Measurements from ENCODE around the gene FUT8. TPM values are rescaled to one million over a fixed set of nuclear protein-coding genes. Genes with fewer than 3 reads are reported as not detected.
A peak's percentile ranks its signal among the peaks of the same experiment; 100 is the strongest.

Gene FUT8
- total and polyA plus RNA-seq, 4 donors, result 53.5 to 198 (median 66.0) TPM

DNA sequence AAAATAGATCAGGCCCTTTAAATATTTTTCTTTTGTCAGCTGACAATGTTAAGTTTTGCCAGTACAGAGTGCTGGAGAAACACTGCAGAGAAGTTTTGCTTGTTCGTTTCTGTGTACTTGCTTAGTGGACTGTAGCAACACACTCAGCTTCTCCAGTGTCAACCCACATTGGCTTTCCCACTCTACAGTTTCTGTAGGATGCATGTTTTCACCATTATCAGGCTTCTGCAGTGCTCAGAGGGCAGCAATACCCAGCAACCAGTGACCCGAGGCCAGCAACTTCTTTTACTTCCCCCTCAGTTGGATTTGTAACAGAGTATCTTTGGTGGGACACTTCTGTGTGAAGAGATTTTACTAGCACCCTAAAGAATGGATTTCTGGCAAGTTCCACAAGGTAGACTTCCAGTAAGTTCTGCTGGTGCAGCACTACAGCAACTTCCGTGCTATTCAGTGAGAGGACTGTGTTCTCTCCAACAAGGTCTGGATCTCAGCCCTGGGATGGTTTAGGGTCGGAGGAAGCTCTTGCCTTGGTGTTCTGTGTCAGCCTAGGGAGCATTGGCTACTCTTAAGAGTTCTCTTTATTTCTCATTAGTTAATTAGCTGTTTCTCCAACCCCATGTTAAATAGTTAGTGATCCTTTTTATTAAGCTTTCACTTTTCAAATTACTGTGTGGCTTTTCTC is 70.4 kb downstream of the FUT8 start:
- WGBS (ENCODE audit: insufficient coverage), result 33% methylated on average over 1 of the region's 4 CpGs
- Histone ChIP-seq H3K9me3 (ENCODE audit: control insufficient read depth, insufficient read depth, low read length) (no peaks in the 10 kb centered on the region), H3K27ac (ENCODE audit: low read depth, low read length) (no peak overlapping the region), H3K36me3 (ENCODE audit: control insufficient read depth, insufficient read depth, low read length) (no peaks in the 10 kb centered on the region), H3K4me3 (ENCODE audit: low read depth, low read length) (no peak overlapping the region), H3K4me1 (ENCODE audit: control insufficient read depth, insufficient read depth, low read length) (no peaks in the 10 kb centered on the region), H3K27me3 (ENCODE audit: control insufficient read depth, insufficient read depth, low read length) (no peaks in the 10 kb centered on the region)
- DNase-seq (ENCODE audit: low read depth in 4 of 6, low spot score in 6 of 6), result no peak

DNA sequence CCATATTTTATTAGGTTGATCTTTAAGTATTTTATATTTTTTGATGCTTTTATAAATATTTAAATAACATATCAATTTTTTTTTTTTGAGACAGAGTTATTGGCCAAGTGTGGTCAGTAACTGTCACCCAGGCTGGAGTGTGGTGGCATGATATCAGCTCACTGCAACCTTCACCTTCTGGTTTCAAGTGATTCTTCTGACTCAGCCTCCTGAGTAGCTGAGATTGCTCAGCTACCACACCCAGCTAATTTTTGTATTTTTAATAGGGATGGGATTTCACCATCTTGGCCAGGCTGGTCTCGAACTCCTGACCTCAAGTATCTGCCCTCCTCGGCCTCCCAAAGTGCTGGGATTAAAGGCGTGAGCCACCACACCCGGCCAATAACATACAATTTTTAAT is 71.1 kb downstream of the FUT8 start:
- no peaks in the 10 kb centered on the region for H3K9me3 ChIP-seq (ENCODE audit: control insufficient read depth, insufficient read depth, low read length)
- no peaks in the 10 kb centered on the region for H3K36me3 ChIP-seq (ENCODE audit: control insufficient read depth, insufficient read depth, low read length)
- H3K27me3 ChIP-seq (ENCODE audit: control insufficient read depth, insufficient read depth, low read length), result no peaks in the 10 kb centered on the region
- no peak overlapping the region for H3K4me3 ChIP-seq (ENCODE audit: low read depth, low read length)
- WGBS (ENCODE audit: insufficient coverage), result no CpG with 5 or more reads among the region's 4 CpGs
- no peaks in the 10 kb centered on the region for H3K4me1 ChIP-seq (ENCODE audit: control insufficient read depth, insufficient read depth, low read length)
- no peak for DNase-seq (ENCODE audit: low read depth in 4 of 6, low spot score in 6 of 6)
- no peak overlapping the region for H3K27ac ChIP-seq (ENCODE audit: low read depth, low read length)

DNA sequence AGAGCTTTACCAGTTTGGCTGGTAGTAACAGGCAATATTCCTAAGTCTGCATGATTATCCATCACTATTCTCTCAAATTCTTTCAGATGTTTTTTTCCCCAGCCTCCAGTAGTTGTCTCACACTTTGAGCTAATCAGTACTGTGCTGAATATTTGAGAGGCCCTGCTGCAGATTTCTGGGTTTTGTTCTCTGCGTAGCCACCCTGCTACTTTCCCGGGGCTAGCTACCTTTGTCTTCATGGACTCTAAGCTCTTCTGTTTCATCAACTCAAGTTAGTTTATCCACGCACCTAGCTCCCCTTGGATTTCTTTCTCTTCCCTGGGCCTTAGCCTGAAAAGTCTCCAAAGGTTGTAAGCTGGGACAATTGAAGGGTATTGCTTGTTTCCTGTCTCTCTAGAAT is 73.0 kb downstream of the FUT8 start:
- Histone ChIP-seq H3K36me3 (ENCODE audit: control insufficient read depth, insufficient read depth, low read length) (no peaks in the 10 kb centered on the region), H3K4me1 (ENCODE audit: control insufficient read depth, insufficient read depth, low read length) (no peaks in the 10 kb centered on the region), H3K27ac (ENCODE audit: low read depth, low read length) (no peak overlapping the region), H3K4me3 (ENCODE audit: low read depth, low read length) (no peak overlapping the region), H3K27me3 (ENCODE audit: control insufficient read depth, insufficient read depth, low read length) (no peaks in the 10 kb centered on the region), H3K9me3 (ENCODE audit: control insufficient read depth, insufficient read depth, low read length) (no peaks in the 10 kb centered on the region)
- 30% methylated on average over 2 of the region's 3 CpGs for WGBS (ENCODE audit: insufficient coverage)
- no peak for DNase-seq (ENCODE audit: low read depth in 4 of 6, low spot score in 6 of 6)

DNA sequence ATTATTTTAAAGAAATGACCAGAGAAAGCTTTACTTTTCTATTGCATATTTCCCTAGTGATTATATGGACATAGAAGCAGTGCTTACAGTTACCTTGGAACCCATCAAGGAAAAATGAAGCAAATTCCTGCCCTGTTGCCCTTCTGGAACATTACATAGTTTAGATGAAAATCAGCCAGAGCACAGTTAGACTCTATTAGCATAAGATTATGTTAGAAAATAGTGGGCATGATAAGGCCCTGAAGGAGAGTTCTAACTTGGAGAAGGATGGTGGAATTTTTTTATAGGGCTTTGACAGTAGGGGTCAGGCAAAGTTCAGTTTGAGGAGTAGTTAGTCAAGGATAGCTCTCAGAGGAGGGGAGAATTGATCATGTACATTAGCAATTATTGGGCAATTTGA is 74.3 kb downstream of the FUT8 start:
- Histone ChIP-seq H3K27ac (ENCODE audit: low read depth, low read length) (no peak overlapping the region), H3K4me3 (ENCODE audit: low read depth, low read length) (no peak overlapping the region), H3K36me3 (ENCODE audit: control insufficient read depth, insufficient read depth, low read length) (no peaks in the 10 kb centered on the region), H3K27me3 (ENCODE audit: control insufficient read depth, insufficient read depth, low read length) (no peaks in the 10 kb centered on the region), H3K9me3 (ENCODE audit: control insufficient read depth, insufficient read depth, low read length) (no peaks in the 10 kb centered on the region), H3K4me1 (ENCODE audit: control insufficient read depth, insufficient read depth, low read length) (no peaks in the 10 kb centered on the region)
- no peak for DNase-seq (ENCODE audit: low read depth in 4 of 6, low spot score in 6 of 6)

DNA sequence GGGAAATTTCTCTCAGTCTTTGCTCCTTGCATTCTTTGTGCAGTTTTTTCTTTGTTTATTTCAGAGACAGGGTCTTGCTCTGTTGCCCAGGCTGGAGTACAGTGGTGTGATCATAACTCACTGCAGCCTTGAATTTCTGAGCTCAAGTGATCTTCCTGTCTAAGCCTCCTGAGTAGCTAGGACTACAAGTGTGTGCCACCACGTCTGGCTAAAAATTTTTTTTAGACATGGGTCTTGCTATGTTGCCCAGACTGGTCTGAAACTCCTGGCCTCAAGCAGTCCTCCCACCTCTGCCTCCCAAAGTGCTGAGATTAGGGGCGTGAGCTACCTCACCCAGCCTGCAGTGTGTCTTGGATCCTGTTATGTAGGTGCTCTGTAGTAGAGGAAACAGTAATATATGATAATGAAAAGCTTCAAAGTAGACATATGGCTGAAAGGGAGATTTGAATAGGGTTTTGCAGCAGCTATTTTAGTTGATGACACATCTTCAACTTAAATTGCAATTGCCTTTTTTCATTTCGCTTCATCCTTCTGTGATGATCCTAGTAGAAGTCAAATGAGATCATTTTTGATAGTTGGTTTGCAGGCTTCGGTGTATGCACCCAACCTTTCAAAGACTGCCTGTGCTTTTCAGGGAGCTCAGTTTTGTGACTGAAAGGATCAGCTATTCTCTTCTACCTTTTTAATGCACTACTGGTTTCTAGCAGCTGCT is 75.4 kb downstream of the FUT8 start:
- H3K4me3 ChIP-seq (ENCODE audit: low read depth, low read length), result no peak overlapping the region
- H3K27me3 ChIP-seq (ENCODE audit: control insufficient read depth, insufficient read depth, low read length), result no peaks in the 10 kb centered on the region
- peak in 2 of 6 donors; percentile 17 to 21 for DNase-seq (ENCODE audit: low read depth in 4 of 6, low spot score in 6 of 6)
- H3K36me3 ChIP-seq (ENCODE audit: control insufficient read depth, insufficient read depth, low read length), result no peaks in the 10 kb centered on the region
- no peaks in the 10 kb centered on the region for H3K4me1 ChIP-seq (ENCODE audit: control insufficient read depth, insufficient read depth, low read length)
- H3K27ac ChIP-seq (ENCODE audit: low read depth, low read length), result no peak overlapping the region
- no peaks in the 10 kb centered on the region for H3K9me3 ChIP-seq (ENCODE audit: control insufficient read depth, insufficient read depth, low read length)
- 50% methylated on average over 1 of the region's 4 CpGs for WGBS (ENCODE audit: insufficient coverage)

DNA sequence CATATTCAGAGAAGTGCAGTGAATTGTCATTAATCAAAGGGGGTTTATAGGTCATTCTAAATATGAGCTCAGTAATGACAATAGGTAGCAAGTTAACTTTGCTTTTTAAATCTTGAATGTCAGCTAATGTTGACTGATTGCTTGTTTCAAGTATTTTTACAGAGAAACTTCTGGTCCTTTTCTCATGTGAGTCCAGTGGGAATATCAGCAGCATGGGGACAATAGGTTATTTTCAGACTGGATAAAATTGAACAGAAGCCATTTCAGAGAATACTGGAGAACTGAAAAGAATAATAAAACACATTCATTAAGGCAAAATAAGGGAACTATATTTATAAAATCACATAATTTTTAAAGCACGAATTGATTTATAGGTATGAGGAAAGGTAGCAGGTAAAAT is 78.7 kb downstream of the FUT8 start:
- no peak for DNase-seq (ENCODE audit: low read depth in 4 of 6, low spot score in 6 of 6)
- no CpG with 5 or more reads among the region's 1 CpG for WGBS (ENCODE audit: insufficient coverage)
- Histone ChIP-seq H3K4me1 (ENCODE audit: control insufficient read depth, insufficient read depth, low read length) (no peaks in the 10 kb centered on the region), H3K27ac (ENCODE audit: low read depth, low read length) (no peak overlapping the region), H3K9me3 (ENCODE audit: control insufficient read depth, insufficient read depth, low read length) (no peaks in the 10 kb centered on the region), H3K27me3 (ENCODE audit: control insufficient read depth, insufficient read depth, low read length) (no peaks in the 10 kb centered on the region), H3K4me3 (ENCODE audit: low read depth, low read length) (no peak overlapping the region), H3K36me3 (ENCODE audit: control insufficient read depth, insufficient read depth, low read length) (no peaks in the 10 kb centered on the region)

DNA sequence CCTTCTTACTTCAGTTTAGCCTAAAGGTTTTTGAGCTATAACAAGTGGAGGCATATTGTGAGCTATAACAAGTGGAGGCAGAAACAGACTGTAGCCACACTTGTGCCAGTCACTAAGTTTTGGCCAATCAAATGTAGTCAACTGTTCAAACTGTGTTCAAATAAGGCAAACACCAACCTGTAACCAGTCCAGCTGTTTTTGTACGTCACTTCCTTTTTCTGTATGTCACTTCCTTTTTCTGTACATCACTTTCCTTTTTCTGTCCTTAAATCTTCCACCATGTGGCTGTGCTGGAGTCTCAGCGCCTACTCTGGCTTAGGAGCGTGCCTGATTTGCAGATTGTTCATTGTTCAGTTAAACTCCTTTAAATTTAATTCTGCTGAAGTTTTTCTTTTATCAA is 79.7 kb downstream of the FUT8 start:
- no peaks in the 10 kb centered on the region for H3K36me3 ChIP-seq (ENCODE audit: control insufficient read depth, insufficient read depth, low read length)
- 78% methylated on average over 1 of the region's 3 CpGs for WGBS (ENCODE audit: insufficient coverage)
- no peak for DNase-seq (ENCODE audit: low read depth in 4 of 6, low spot score in 6 of 6)
- no peaks in the 10 kb centered on the region for H3K27me3 ChIP-seq (ENCODE audit: control insufficient read depth, insufficient read depth, low read length)
- no peaks in the 10 kb centered on the region for H3K4me1 ChIP-seq (ENCODE audit: control insufficient read depth, insufficient read depth, low read length)
- no peaks in the 10 kb centered on the region for H3K9me3 ChIP-seq (ENCODE audit: control insufficient read depth, insufficient read depth, low read length)
- no peak overlapping the region for H3K27ac ChIP-seq (ENCODE audit: low read depth, low read length)
- no peak overlapping the region for H3K4me3 ChIP-seq (ENCODE audit: low read depth, low read length)

DNA sequence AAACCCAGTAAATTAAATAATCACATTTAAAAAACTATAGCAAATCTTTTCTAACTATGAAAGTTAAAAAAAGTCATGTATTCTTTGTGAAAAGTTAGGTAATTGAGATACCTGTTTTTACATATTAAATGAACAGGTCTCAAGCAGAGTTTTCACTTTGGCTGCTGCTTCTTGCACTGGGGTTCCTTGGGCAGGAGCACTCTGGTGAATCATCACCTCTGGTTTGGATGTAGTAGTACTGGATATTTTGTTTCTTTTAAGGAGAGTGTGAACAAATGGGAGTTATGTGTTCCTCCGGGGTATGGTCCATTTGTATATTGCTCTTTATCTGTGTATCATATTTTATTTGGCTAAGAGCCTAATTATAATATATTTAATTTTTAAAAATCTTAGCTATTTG is 82.7 kb downstream of the FUT8 start:
- no peaks in the 10 kb centered on the region for H3K27me3 ChIP-seq (ENCODE audit: control insufficient read depth, insufficient read depth, low read length)
- no peaks in the 10 kb centered on the region for H3K4me1 ChIP-seq (ENCODE audit: control insufficient read depth, insufficient read depth, low read length)
- no peak for DNase-seq (ENCODE audit: low read depth in 4 of 6, low spot score in 6 of 6)
- no peaks in the 10 kb centered on the region for H3K9me3 ChIP-seq (ENCODE audit: control insufficient read depth, insufficient read depth, low read length)
- no peaks in the 10 kb centered on the region for H3K36me3 ChIP-seq (ENCODE audit: control insufficient read depth, insufficient read depth, low read length)
- no CpG with 5 or more reads among the region's 1 CpG for WGBS (ENCODE audit: insufficient coverage)
- no peak overlapping the region for H3K4me3 ChIP-seq (ENCODE audit: low read depth, low read length)
- H3K27ac ChIP-seq (ENCODE audit: low read depth, low read length), result no peak overlapping the region

DNA sequence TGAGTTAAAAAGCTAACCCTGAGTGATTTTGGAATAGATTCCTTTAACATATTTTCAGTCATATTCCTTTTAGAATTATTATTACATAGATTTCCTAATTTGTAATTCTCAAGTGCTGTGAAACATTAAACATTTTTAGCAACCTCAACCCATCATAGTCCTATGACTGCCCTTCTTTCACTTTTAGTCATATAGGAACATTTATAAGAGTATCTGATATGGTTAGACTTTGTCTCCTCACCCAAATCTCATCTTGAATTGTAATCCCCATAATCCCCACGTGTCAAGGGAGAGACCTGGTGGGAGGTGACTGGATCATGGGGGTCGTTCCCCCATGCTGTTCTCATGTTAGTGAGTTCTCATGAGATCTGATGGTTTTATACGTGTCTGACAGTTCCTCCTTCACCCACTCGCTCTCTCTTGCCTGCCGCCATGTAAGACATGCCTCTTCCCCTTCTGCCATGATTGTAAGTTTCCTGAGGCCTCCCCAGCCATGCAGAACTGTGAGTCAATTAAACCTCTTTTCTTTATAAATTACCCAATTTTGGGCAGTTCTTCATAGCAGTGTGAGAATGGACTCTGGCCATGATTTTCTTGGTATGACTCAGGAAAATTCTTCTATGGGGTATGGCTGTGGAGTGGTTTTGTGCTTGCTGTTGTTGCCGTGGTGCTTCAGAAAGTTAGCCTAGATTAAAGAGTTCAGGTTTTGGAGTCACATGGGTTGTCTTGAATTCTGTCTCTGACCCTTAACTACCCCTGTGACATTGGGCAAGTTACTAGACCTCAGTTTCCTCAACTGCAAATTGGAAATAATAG is 83.9 kb downstream of the FUT8 start:
- H3K4me3 ChIP-seq (ENCODE audit: low read depth, low read length), result no peak overlapping the region
- H3K36me3 ChIP-seq (ENCODE audit: control insufficient read depth, insufficient read depth, low read length), result no peaks in the 10 kb centered on the region
- 96% methylated on average over 3 of the region's 6 CpGs for WGBS (ENCODE audit: insufficient coverage)
- H3K27ac ChIP-seq (ENCODE audit: low read depth, low read length), result no peak overlapping the region
- no peaks in the 10 kb centered on the region for H3K9me3 ChIP-seq (ENCODE audit: control insufficient read depth, insufficient read depth, low read length)
- DNase-seq (ENCODE audit: low read depth in 4 of 6, low spot score in 6 of 6), result no peak
- H3K27me3 ChIP-seq (ENCODE audit: control insufficient read depth, insufficient read depth, low read length), result no peaks in the 10 kb centered on the region
- H3K4me1 ChIP-seq (ENCODE audit: control insufficient read depth, insufficient read depth, low read length), result no peaks in the 10 kb centered on the region
